Mucosa of descending colon (tissue), 3 donors: ENCODE data around the gene USP31. TPM values are rescaled to one million over a fixed set of nuclear protein-coding genes. Genes with fewer than 3 reads are reported as not detected.

Experiments used
- ATAC-seq: fragments of 200-7000 bp; cut with Tn5 transposase; one replicate; pipeline ENCODE4 v1.9.1; 2020; ENCODE audit warnings: mild to moderate bottlenecking, moderate library complexity
- DNase-seq, 3 donors: peaks; one replicate each; pipeline ENCODE4 v3.0.0-alpha.2; 2020
- H3K36me3 ChIP-seq: fragments of 200-600 bp; one replicate; pipeline ENCODE4 v1.8.0; 2021; ENCODE audit warnings: low read depth, mild to moderate bottlenecking
- H3K4me1 ChIP-seq: fragments of 200-600 bp; one replicate; pipeline ENCODE4 v1.8.0; 2021; ENCODE audit warnings: low read depth, mild to moderate bottlenecking
- H3K4me3 ChIP-seq: fragments of 200-600 bp; one replicate; pipeline ENCODE4 v1.8.0; 2021; ENCODE audit warnings: mild to moderate bottlenecking
- H3K9me3 ChIP-seq: fragments of 200-600 bp; one replicate; pipeline ENCODE4 v1.8.0; 2021; ENCODE audit warnings: mild to moderate bottlenecking
- CTCF ChIP-seq: fragments of 200-600 bp; IDR thresholded peaks from one replicate; pipeline ENCODE4 v1.8.0; 2022; ENCODE audit warnings: antibody characterized with exemption, mild to moderate bottlenecking
- intact Hi-C, 2 donors: fragments of 100-400 bp; cut with DNase I in 1 of 2; cut with micrococcal nuclease in 1 of 2; formaldehyde crosslinking; loops; one replicate each; pipeline versions ENCODE4 v1.11.0 to v1.11.1; 2022; cut with DNase I, micrococcal nuclease
- total RNA-seq, 3 donors: library from RNA; stranded (reverse); fragmentation: NEBNext Ultra II Directional in 2 of 3; extraction: Animal tissue kit (Norgen Biotek cat#: 25700) in 2 of 3; gene quantifications; one replicate each; pipeline versions ENCODE4 v1.2.1 to v1.2.4, GENCODE V29; 2021 to 2023
- donor health status: DM: no; HTN: no; CAD: no; lungs with moderate emphysema.
- donor health status: DM: no; HTN: no; CAD: no.
- donor health status: DM: no; HTN: yes; CAD: no.

Gene USP31
- total RNA-seq, 3 donors from 2014 or later = 6.5 to 15.1 (median 7.7) TPM

- H3K4me1 ChIP-seq = peaks cover 5% of the 10 kb centered on the region
- H3K4me3 ChIP-seq = no peak overlapping the region
- intact Hi-C loops = no loop called here
- DNase-seq = no peak
- no peaks in the 10 kb centered on the region for H3K36me3 ChIP-seq
- TF ChIP-seq CTCF = no peak
- ATAC-seq = no peak
- H3K9me3 ChIP-seq = no peaks in the 10 kb centered on the region
Measured at GRCh38 chr16:23188911-23189310, 39.7 kb upstream of the USP31 start.

- ATAC-seq (no peak), DNase-seq (no peak)
- intact Hi-C loops = no loop called here
- H3K9me3 ChIP-seq = no peaks in the 10 kb centered on the region
- H3K36me3 ChIP-seq = no peaks in the 10 kb centered on the region
- no peak for TF ChIP-seq CTCF
- H3K4me3 ChIP-seq = no peak overlapping the region
- peaks cover 13% of the 10 kb centered on the region for H3K4me1 ChIP-seq
Measured at GRCh38 chr16:23187341-23187740, 38.1 kb upstream of the USP31 start.

- no peak for TF ChIP-seq CTCF
- ATAC-seq (no peak), DNase-seq (no peak)
- intact Hi-C loops = no loop called here
- no peak overlapping the region for H3K4me3 ChIP-seq
- H3K9me3 ChIP-seq = no peaks in the 10 kb centered on the region
- peaks cover 13% of the 10 kb centered on the region for H3K4me1 ChIP-seq
- no peaks in the 10 kb centered on the region for H3K36me3 ChIP-seq
Measured at GRCh38 chr16:23186171-23186570, 36.9 kb upstream of the USP31 start.

GRCh38 chr16:23185656-23186055 lies 36.4 kb upstream of the USP31 start:
- intact Hi-C loops = no loop called here
- Histone ChIP-seq H3K36me3 (no peaks in the 10 kb centered on the region), H3K4me1 (peaks cover 13% of the 10 kb centered on the region), H3K4me3 (no peak overlapping the region), H3K9me3 (no peaks in the 10 kb centered on the region)
- TF ChIP-seq CTCF = no peak
- DNase-seq = no peak
- no peak for ATAC-seq

- intact Hi-C loops = loop anchor here in 1 of 2 donors (2.0 kb wide), 1 partner anchor 251 kb away; no protein-coding TSS in a partner anchor
- Histone ChIP-seq H3K36me3 (no peaks in the 10 kb centered on the region), H3K4me1 (peaks cover 13% of the 10 kb centered on the region), H3K9me3 (no peaks in the 10 kb centered on the region), H3K4me3 (no peak overlapping the region)
- ATAC-seq (no peak), DNase-seq (no peak)
- TF ChIP-seq CTCF = no peak
Measured at GRCh38 chr16:23183543-23183862, 34.3 kb upstream of the USP31 start.
